HG03457 (cell line): ENCODE results near the gene CORO7.

Experiments
- ATAC-seq: cut with Tn5 transposase; IDR thresholded peaks from one replicate; pipeline ENCODE4 v1.9.1; 2021; ENCODE audit warnings: moderate number of reproducible peaks; ENCODE audit not compliant: unreplicated experiment

The CORO7 gene

GRCh38 chr16:4373356-4373908, 43.0 kb downstream of the CORO7 start:
- no peak for ATAC-seq

DNA sequence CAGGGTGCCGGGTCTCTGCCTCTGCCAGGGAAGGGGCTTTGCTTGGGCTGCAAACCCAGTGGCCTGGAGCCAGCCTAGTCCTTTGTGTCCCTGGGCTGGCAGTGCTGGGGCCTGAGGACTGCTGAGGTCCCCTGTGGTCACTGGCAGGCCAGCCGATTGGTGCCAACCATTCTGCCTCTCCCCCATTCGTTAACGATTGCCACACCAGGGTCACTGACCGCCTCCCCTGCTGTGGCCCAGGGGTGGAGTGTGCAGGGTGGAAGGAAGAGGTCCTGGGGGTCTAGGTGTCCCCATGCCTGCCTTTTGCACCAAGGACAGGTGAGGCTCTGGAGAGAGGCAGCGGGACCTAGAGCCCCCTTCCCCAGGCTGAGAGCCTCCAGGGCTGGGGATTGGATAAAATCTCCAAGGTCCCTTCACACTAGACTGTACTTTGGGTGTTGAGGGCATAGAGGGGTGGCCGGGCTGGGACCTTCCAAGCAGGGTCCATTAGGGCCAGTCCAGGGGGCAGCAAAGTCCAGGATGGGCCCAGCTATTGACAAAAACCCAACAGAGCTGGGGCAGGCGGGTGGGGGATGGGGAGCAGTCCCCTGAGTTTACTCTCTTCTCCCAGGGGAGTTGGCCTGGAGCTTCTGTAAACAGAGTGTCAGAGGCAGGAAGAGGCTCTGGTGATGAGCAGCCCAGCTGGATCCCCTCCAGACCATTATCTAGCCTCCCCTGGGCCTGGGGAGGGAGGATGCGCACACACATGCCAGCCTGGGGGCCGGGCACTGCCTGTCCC, 43.6 kb downstream of the CORO7 start:
- ATAC-seq, result no peak

- no peak for ATAC-seq
These were observed 44.3 kb downstream of the CORO7 start for GRCh38 chr16:4372001-4372577.

DNA sequence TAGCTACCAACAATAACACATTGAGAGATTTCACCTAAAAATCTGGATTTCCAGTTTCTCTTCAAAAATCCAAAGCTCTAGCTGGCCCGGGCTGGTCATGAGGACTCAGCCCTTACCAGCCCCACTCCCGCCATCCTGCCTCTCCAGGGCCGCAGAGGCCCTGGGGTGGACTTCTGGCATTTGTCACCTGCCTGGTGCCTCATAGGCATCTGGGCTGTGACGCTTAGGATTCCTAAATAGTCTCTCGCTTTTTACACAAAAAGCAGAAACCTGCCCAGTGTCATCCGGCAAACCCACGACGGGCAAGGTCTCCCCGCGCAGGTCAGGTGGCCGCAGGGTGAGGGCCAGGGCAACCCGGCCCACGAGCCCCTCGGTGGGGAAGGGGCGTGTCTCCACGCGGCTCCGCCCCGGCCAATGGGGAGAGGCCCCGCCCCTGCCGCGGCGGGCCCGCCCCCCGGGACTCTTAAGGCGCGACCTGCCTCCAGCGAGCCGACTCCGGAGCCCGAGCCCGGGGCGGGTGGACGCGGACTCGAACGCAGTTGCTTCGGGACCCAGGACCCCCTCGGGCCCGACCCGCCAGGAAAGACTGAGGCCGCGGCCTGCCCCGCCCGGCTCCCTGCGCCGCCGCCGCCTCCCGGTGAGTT, 44.9 kb downstream of the CORO7 start, which contains the start of gene VASN:
Gene VASN, plus strand, starts transcription at position 492 of the 644 bp plus-strand sequence. CDS start 9,030 bp downstream, outside the sequence.
- ATAC-seq, result no peak

GRCh38 chr16:4370570-4371356, 45.6 kb downstream of the CORO7 start:
- ATAC-seq, result no peak

DNA sequence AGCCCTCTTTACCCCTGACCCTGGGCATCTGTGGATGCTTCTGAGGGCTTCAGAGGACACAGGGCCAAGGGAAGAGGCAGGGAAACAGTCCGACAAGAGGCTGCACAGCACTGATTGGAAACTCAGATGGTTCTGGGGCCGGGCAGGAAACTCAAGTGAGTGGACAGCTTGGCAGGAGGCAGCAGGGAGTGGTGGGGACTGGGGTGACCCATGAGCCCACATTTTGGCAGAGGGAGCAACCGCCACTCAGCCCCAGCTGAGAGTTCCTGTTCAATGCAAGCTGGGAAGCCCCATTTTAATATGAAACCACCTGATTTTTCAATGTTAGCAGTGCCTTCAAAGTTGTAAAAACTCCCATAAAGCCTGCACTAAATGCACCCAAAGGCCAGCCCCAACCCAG, 46.2 kb downstream of the CORO7 start:
- ATAC-seq, result no peak

- ATAC-seq, result no peak
These were observed 47.2 kb downstream of the CORO7 start for GRCh38 chr16:4369007-4369733.

- ATAC-seq, result no peak
These were observed 49.0 kb downstream of the CORO7 start for GRCh38 chr16:4367393-4367856.

DNA sequence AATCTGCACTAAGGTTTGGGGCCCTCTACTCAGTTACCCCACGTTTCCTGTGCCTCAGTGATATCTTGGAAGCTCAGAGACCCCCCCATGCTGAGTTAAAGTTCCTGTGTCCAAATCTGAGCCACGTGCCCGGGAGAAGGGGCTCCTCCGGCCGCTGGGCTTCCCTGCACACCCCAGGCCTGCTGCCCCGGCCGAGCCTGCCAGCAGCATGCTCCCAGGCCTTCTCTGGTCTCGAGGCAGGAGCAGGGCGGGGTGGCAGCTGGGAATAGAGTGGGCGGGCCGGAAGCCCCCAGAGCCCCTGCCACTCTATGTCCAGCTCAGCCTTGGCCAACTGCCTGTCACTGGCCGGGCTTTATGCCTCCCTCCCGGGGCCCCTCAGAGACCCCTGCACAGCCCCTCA, 50.4 kb downstream of the CORO7 start:
- no peak for ATAC-seq

DNA sequence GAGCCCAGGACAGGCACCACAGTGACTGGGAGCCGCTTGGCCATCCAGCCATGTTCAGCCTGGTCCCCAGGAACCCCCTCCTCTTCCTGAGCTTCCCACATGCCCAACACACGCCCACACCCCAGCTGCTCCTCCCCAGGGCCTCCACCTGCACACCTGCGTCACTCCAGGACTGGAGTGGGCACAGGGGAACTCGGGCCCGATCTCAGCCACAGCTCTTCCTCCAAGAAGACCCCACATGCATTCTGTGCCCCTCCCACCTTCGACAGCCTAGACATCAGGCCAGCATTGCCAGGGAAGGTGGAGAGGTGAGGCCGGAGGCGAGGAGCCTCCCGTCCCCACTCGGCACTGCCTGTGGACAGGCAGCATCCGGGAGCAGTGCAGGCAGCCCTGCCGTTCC, 50.8 kb downstream of the CORO7 start:
- ATAC-seq, result no peak

DNA sequence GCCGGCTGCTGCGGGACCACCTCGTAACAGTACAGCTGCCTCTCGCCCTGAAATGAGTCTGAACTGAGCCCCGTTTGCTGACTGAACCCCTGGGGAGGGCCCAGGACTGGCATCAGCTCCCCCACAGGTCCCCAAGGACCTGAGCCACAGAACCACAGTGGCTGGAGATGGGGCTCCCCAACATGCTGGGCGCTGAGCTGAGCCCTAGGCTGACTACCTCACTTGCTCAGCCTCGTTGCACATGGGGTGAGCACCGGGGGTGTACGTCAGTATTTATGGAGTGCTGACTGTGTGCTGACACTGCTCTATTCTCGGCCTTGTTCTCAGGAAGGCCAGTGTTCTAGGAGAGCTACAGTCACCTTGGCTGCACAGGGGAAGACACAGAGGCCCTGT, 51.4 kb downstream of the CORO7 start:
- ATAC-seq, result no peak

GRCh38 chr16:4364196-4365013, 52.0 kb downstream of the CORO7 start:
- no peak for ATAC-seq

DNA sequence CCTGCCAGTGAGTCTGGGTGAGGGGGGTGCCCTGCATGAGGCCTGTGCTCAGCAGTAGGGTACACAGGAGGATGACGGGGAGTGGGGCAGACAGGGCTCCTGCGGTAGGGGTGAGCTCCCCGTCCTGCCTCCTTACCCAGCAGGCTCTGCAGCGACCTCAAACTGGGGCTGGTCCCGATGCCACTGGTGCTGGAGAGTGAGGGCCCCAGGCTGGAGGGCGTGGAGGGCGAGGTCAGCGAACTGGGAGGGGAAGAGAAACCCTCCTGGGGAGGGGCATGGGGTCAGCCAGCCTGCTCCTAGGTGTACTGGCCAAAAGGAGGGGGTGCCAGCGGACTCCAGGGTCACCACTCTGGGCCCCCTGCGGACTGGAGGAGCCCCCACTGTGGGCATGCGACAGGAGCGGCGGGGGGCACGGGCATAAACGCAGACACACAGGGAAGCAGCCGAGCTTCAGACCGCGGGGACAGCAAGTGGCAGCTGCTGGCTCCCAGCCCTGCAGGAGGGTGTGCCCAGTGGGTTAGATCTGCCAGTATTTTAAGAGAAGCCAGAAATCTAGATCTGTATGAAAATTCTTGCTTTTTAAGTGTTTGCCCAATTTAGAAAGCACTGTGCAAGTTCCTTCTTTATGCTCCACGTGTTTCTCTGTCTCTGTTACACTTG, 53.8 kb downstream of the CORO7 start:
- no peak for ATAC-seq

DNA sequence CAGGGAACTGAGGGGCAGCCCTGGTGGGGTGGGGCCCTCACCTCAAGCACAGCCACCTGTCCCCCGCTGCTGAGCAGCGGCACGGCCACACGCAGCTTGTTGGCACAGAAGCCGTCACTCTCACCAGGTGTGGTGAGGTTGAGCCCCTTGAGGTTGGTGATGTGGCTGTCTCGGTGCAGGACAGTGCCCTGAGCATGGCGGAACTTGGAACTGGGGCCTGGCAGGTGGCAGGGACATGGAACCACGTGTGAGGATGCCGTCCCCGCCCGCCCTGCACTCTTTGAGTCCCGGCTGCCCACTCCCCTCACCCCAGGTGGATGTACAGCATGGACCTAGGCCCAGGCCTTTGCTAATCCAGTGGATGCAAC, 54.5 kb downstream of the CORO7 start:
- no peak for ATAC-seq

DNA sequence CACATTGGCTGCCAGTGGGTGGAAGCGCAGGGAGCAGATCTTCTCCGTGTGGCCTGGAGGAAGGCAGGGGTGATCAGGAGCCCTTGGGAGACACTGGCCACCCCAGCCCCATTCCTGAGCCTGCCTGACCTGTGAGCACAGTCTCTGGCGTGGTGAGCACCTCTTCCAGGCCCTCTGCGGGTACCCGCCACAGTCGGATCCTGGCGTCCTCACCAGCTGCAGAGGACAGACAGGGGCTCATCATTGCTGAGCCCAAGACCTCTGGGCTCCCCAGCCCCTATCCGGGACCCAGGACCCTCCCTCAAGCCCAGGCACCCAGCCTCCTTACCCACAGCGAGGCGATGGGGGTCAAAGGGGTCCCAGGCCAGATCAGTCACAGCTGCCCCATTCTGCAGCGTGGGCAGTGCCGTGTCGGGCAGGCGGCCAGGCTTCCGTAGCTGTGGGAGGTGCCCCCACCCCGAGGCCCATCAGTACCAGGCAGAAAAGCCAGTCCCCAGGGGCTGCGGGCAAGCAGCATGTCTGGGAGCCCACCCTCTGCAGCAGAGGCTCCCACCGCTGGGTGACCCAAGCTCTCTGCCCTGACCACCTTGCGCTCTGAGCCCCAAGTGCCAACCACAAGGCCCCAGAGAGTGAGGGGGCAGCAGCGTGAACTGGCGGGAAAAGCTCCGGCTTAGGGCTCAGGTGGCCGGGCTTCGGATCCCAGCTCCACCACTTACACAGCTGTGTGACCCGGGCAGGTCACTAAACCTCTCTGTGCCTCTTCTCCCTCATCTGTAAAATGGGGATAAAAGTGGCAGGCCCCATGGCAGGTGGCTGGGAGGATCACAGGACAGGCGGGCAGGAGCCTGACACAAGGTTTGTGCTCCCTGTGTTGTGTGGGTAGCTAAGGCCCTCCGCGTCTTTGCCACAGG, 55.1 kb downstream of the CORO7 start:
- no peak for ATAC-seq

GRCh38 chr16:4360538-4361021, 55.8 kb downstream of the CORO7 start:
- no peak for ATAC-seq

DNA sequence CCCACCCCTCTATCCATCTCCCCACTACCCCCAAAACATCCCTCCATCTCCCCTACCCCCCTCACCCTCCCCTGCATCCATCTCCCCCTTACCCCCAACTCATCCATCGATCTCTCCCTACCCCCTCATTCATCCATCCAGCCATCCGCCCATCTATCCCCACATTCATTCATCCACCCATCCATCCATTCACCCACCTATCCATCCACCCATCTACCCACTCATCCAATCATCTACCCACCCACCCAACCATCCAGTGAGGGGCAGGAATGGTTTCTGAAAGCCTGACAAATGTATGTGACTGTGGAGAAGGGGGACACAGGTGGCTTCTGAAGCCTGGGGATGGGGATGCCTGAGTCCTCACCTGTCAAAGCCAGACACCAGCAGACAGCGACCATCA, 56.5 kb downstream of the CORO7 start:
- no peak for ATAC-seq
